Endothelial cell of umbilical vein (primary cell): Measurements from ENCODE around the gene FBXL17.

Experiments
- TF ChIP-seq, protein P1 (sequence below), 2 donors: IDR thresholded peaks; 1 replicate in 1 of 2; 2 replicates in 1 of 2; pipeline ENCODE4 v1.5.1; 2011; ENCODE audit warnings: low read length in 2 of 2, mild to moderate bottlenecking in 2 of 2, moderate library complexity in 2 of 2, control low read depth in 1 of 2, inconsistent platforms in 1 of 2, low read depth in 1 of 2; ENCODE audit not compliant: insufficient read depth in 1 of 2; ENCODE audit errors: extremely low read depth in 1 of 2
- TF ChIP-seq, protein P2 (sequence below): IDR thresholded peaks from 2 replicates; pipeline ENCODE4 v1.6.1; 2011; ENCODE audit not compliant: insufficient read depth, insufficient read length

DNA sequence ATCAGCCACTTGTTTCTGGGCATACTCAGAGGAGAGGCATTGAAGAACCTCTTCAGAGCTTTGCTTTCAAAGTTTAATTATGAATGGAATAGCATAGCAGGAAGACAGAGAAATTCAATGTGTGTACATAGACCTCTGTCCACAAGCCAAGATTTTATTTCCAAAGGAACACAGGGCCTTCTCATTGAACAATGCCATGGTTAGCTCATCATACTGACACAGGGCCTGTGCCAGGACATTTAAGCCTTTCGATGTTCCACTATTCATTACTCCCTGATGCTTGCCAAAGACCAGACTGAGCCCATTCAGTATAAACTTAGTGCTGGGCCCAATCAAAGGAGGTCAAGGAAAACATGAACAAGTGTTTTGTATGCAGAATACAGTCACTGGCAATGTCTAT is 280.8 kb downstream of the FBXL17 start:
- TF ChIP-seq, protein P1, sequence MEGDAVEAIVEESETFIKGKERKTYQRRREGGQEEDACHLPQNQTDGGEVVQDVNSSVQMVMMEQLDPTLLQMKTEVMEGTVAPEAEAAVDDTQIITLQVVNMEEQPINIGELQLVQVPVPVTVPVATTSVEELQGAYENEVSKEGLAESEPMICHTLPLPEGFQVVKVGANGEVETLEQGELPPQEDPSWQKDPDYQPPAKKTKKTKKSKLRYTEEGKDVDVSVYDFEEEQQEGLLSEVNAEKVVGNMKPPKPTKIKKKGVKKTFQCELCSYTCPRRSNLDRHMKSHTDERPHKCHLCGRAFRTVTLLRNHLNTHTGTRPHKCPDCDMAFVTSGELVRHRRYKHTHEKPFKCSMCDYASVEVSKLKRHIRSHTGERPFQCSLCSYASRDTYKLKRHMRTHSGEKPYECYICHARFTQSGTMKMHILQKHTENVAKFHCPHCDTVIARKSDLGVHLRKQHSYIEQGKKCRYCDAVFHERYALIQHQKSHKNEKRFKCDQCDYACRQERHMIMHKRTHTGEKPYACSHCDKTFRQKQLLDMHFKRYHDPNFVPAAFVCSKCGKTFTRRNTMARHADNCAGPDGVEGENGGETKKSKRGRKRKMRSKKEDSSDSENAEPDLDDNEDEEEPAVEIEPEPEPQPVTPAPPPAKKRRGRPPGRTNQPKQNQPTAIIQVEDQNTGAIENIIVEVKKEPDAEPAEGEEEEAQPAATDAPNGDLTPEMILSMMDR (IDR thresholded peaks at IDR 0.05; ENCODE audit: extremely low read depth in 1 of 2, insufficient read depth in 1 of 2, low read depth in 1 of 2, low read length in 2 of 2): no peak
- TF ChIP-seq, protein P2, sequence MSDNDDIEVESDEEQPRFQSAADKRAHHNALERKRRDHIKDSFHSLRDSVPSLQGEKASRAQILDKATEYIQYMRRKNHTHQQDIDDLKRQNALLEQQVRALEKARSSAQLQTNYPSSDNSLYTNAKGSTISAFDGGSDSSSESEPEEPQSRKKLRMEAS: no peak
